Kidney epithelial cell (primary cell): ENCODE measurements around the gene DEDD. TPM values are rescaled to one million over a fixed set of nuclear protein-coding genes. Genes with fewer than 3 reads are reported as not detected.
A peak's percentile ranks its signal among the peaks of the same experiment; 100 is the strongest.

Source experiments
- DNase-seq: peaks from one replicate; pipeline ENCODE4 v3.0.0-alpha.2; 2010; ENCODE audit warnings: low read depth
- H3K27me3 ChIP-seq: 2 replicates; pipeline ENCODE4 v1.6.0; 2011; ENCODE audit warnings: low read length; ENCODE audit not compliant: control insufficient read depth, insufficient read depth
- H3K36me3 ChIP-seq: 2 replicates; pipeline ENCODE4 v1.5.1; 2011; ENCODE audit warnings: low read length; ENCODE audit not compliant: control insufficient read depth, insufficient read depth
- H3K4me3 ChIP-seq: 2 replicates; pipeline ENCODE4 v1.5.1; 2011; ENCODE audit warnings: low read depth, mild to moderate bottlenecking, control low read depth, low read length
- CTCF ChIP-seq: IDR thresholded peaks from 2 replicates; pipeline ENCODE4 v1.5.1; 2011; ENCODE audit warnings: mild to moderate bottlenecking, moderate library complexity, low read length, control low read depth, inconsistent platforms; ENCODE audit not compliant: insufficient read depth, poor library complexity, severe bottlenecking
- total RNA-seq: library from RNA; depleted of rRNA; stranded (reverse); fragments of >200 nt; gene quantifications from 2 replicates; pipeline ENCODE4 v1.2.3, GENCODE V29; 2015

DEDD gene
- total RNA-seq, 1 donor from 2014 or later, result 42.1 TPM

DNA sequence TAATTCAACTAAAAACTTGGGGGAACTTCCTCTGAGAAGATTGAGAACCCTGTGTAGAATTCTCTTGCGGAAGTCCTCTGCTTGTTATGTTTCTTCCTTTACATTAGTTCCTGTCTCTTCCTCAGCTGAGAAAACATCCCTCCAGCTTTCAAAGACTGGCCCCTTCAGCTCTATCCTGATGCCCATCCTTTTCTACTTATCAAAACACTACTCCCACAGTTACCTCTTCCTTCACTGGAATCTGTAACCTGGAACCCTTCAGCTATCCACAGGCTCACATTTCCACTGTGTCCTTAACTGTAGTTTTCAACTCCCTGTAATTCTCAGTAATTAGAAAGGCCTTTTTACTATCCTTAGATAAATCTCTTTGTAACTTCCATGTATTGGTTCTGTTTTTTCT is 6.0 kb upstream of the DEDD start:
- Histone ChIP-seq H3K27me3 (no peaks in the 10 kb centered on the region), H3K4me3 (no peak overlapping the region)
- TF ChIP-seq CTCF, result no peak

GRCh38 chr1:161137881-161138280 is 5.4 kb upstream of the DEDD start:
- H3K27me3 ChIP-seq, result no peaks in the 10 kb centered on the region
- H3K4me3 ChIP-seq, result no peak overlapping the region
- DNase-seq, result no peak
- no peaks in the 10 kb centered on the region for H3K36me3 ChIP-seq
- TF ChIP-seq CTCF, result no peak

More for the DNA sequence above, 6.0 kb upstream of the DEDD start:
- no peaks in the 10 kb centered on the region for H3K36me3 ChIP-seq
- no peak for DNase-seq

DNA sequence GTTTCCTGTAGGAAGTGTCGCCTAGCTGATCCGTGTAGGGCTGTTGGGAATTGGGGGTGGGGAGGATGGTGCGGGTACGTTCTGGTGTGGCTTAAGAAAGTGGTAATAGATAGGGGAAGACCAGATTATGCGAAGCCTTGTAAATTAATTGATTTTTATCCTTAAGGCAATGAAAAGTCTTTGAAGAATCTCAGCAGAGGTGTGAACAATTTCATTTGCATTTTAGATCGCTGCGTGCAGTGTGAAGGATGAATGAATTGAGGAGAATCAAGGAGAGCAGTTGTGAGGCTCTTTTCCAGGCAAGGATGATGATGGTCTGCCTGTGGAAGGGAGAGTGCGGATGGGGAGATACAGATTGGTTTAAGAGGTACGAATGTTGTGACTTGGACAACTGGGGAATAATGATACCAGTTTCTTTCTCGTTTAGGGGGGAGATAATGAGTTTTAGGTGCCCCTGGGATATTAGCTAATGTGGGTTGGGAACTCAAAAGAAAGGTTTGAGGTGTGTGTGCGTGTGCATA is 813 bp upstream of the DEDD start:
- no peak for DNase-seq
- no peaks in the 10 kb centered on the region for H3K36me3 ChIP-seq
- peak overlapping the region; percentile 92 for H3K4me3 ChIP-seq
- H3K27me3 ChIP-seq, result no peaks in the 10 kb centered on the region
- TF ChIP-seq CTCF, result no peak

DNA sequence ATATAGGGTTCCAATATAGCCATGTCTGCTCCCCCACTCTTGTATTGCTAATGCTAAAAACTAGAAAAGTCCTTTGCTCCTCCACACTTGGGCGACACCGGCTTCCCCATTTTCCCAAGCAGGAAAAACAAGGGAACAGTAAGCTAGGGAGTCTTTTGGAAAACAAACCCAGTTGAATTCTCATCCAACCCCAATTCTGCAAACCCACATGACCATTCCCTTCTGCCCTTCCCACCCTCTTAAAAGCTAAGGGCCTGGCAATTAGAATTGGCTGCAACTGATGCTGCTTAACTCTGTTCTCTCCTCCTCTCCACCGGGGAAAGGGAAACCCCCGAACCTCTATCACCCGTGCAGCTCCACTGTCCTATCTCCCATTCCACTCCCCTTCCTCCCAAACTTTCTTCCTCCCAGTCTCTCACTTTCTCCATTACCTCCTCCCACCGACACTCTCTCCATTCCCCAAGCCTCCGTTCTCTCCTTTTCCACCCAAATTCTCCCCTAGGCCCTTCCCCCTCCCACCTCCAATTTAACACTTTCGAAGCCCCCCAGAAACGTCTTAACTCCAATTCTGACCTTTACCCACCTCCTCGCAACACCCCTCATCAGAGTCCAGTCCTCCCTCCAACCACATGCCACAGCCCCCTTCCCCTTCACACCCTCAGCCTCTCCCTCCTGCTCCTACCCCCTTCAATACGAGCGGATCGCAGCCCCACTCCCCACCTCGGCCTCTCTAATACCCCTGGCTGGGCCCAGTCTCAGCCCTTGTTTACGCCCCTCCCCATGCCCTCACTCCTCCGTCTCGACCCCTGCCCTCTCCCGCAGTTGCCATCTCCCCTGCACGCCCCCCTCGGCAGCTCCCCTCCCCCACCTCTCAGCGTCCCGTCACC is 701 bp downstream of the DEDD start:
- Histone ChIP-seq H3K27me3 (no peaks in the 10 kb centered on the region), H3K36me3 (no peaks in the 10 kb centered on the region), H3K4me3 (peak overlapping the region; percentile 92)
- TF ChIP-seq CTCF, result no peak
- no peak for DNase-seq

GRCh38 chr1:161130266-161130665 is 2.2 kb downstream of the DEDD start:
- H3K27me3 ChIP-seq, result no peaks in the 10 kb centered on the region
- TF ChIP-seq CTCF, result no peak
- no peak overlapping the region for H3K4me3 ChIP-seq
- no peak for DNase-seq
- H3K36me3 ChIP-seq, result no peaks in the 10 kb centered on the region
